Upper lobe of left lung (tissue), 4 donors: ENCODE results near the gene ZWILCH.

Source experiments
- EP300 ChIP-seq, 4 donors: sonication (generic); formaldehyde crosslinking; IDR thresholded peaks; one replicate each; pipeline ENCODE4 v1.5.1; 2017; ENCODE audit warnings: antibody characterized with exemption in 4 of 4, control low read depth in 2 of 4
- POLR2A ChIP-seq, 4 donors: fragments of 450-650 bp; IDR thresholded peaks; one replicate each; pipeline ENCODE4 v1.5.1; 2016 to 2017; ENCODE audit warnings: antibody characterized with exemption in 4 of 4, mild to moderate bottlenecking in 2 of 4
- TF ChIP-seq, protein P1 (sequence below), 6 experiments: fragments of 450-650 bp in 4 of 6; fragments of 200-600 bp in 2 of 6; sonication (generic) in 2 of 6; IDR thresholded peaks; one replicate each; pipeline ENCODE4 v1.5.1; 2016 to 2019; ENCODE audit warnings: antibody characterized with exemption in 6 of 6

- no peak for TF ChIP-seq EP300 (IDR thresholded peaks at IDR 0.05)
- TF ChIP-seq POLR2A (IDR thresholded peaks at IDR 0.05): no peak
- TF ChIP-seq, protein P1, sequence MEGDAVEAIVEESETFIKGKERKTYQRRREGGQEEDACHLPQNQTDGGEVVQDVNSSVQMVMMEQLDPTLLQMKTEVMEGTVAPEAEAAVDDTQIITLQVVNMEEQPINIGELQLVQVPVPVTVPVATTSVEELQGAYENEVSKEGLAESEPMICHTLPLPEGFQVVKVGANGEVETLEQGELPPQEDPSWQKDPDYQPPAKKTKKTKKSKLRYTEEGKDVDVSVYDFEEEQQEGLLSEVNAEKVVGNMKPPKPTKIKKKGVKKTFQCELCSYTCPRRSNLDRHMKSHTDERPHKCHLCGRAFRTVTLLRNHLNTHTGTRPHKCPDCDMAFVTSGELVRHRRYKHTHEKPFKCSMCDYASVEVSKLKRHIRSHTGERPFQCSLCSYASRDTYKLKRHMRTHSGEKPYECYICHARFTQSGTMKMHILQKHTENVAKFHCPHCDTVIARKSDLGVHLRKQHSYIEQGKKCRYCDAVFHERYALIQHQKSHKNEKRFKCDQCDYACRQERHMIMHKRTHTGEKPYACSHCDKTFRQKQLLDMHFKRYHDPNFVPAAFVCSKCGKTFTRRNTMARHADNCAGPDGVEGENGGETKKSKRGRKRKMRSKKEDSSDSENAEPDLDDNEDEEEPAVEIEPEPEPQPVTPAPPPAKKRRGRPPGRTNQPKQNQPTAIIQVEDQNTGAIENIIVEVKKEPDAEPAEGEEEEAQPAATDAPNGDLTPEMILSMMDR (IDR thresholded peaks at IDR 0.05): no peak
These were observed 93.1 kb downstream of the ZWILCH start for GRCh38 chr15:66598095-66598815.
